ENCODE measurements around the gene HCN3.
A peak's percentile ranks its signal among the peaks of the same experiment; 100 is the strongest.
"Not testable (repeated sequence)": the region's sequence is repeated elsewhere in the genome, so short reads cannot be mapped to it uniquely, and the experiment has no call there.

HCN3 gene

GRCh38 chr1:155277070-155277901 is at the start of gene HCN3:
TSS of gene HCN3 (plus strand) at chr1:155277463. CDS start at chr1:155277591, 128 bp downstream.
- peak; percentile 92 for DNase-seq (ENCODE audit: low read depth)

- DNase-seq (ENCODE audit: low read depth) = no peak
Measured at GRCh38 chr1:155228096-155228427, 49.2 kb upstream of the HCN3 start.

DNA sequence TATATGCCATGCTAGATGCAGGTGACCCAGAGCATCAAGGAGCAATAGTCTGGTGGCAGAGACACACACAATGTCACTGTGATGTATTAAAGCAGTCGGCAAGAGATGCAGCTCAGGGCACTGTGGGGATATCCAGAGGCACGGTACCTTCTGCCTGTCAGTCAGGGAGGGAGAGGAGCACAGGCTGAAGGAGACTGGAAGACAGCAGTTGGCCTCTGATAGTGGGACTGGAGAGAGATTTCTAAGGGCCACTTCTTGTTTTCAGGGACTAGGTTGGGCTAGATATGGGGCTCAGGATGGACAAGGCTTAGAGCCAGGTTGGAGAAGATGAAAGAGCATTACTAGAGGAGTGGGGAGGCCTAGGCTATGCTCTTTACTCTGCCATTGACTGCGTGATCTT is 46.0 kb upstream of the HCN3 start:
- DNase-seq (ENCODE audit: low read depth) = not testable (repeated sequence)

GRCh38 chr1:155232001-155232978 is 45.0 kb upstream of the HCN3 start:
- DNase-seq (ENCODE audit: low read depth) = peak; percentile 45

- not testable (repeated sequence) for DNase-seq (ENCODE audit: low read depth)
Measured at GRCh38 chr1:155233502-155233901, 43.8 kb upstream of the HCN3 start.

- DNase-seq (ENCODE audit: low read depth) = not testable (repeated sequence)
Measured at GRCh38 chr1:155235375-155235774, 41.9 kb upstream of the HCN3 start.

DNA sequence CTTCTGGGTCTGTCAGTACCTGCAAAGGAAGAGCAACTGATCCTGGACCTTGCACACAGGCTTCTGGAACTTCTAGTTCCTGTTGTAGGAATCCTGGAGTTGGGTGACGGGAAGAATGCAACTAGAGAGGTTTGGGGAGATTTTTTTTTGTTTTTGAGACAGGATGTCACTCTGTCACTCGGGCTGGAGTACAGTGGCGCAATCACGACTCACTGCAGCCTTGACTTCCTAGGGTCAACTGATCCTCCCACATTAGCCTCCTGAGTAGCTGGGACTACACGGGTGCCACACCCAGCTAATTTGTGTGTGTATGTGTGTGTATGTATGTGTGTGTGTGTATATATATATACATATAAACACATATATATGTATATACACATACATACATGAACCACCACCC is 40.8 kb upstream of the HCN3 start:
- DNase-seq (ENCODE audit: low read depth) = no peak

- peak; percentile 79 for DNase-seq (ENCODE audit: low read depth)
Measured at GRCh38 chr1:155241069-155241679, 36.1 kb upstream of the HCN3 start.

DNA sequence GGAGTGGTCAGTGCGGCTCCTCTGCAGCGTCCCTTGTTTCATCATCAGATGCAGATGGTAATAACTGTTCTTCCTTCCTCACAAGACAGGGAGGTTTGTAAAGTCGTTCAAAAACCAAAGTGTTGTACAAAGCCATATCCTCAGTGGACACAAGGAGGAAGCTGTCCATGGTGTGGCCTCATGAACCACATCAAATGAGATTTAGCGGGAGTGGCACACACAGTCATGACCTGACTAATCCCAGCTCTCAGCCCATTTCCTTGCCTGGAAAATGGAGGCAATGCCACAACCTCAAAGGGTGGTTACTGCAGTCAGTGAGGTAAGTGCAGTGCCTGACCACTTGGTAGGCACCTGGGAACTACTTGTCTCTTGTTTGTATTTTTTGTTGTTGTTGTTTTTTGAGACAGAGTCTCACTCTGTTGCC is 35.4 kb upstream of the HCN3 start:
- DNase-seq (ENCODE audit: low read depth) = no peak

GRCh38 chr1:155242805-155243358 is 34.4 kb upstream of the HCN3 start:
- DNase-seq (ENCODE audit: low read depth) = no peak

- DNase-seq (ENCODE audit: low read depth) = peak; percentile 100
Measured at GRCh38 chr1:155244368-155245162, 32.7 kb upstream of the HCN3 start.

DNA sequence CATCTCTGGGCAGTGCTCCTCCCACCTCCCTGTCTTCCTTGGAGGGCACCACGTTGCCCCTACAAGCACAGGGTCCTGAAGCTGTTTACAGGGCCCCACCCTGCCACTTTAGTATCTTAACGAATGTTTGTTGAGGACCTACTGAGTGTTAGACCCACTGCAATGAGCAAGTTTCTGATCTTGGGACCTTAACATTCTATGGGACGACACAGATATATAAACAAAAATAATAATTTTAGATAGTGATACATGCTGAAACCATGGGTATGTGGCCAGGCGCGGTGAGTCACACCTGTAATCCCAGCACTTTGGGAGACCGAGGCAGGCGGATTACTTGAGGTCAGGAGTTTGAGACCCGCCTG is 32.1 kb upstream of the HCN3 start:
- DNase-seq (ENCODE audit: low read depth) = peak; percentile 68

GRCh38 chr1:155246796-155247195 is 30.5 kb upstream of the HCN3 start:
- not testable (repeated sequence) for DNase-seq (ENCODE audit: low read depth)

GRCh38 chr1:155247667-155248553 is 29.4 kb upstream of the HCN3 start:
- no peak for DNase-seq (ENCODE audit: low read depth)

GRCh38 chr1:155250246-155250632 is 27.0 kb upstream of the HCN3 start:
- no peak for DNase-seq (ENCODE audit: low read depth)

- DNase-seq (ENCODE audit: low read depth) = peak; percentile 86
Measured at GRCh38 chr1:155250633-155251449, 26.4 kb upstream of the HCN3 start.

DNA sequence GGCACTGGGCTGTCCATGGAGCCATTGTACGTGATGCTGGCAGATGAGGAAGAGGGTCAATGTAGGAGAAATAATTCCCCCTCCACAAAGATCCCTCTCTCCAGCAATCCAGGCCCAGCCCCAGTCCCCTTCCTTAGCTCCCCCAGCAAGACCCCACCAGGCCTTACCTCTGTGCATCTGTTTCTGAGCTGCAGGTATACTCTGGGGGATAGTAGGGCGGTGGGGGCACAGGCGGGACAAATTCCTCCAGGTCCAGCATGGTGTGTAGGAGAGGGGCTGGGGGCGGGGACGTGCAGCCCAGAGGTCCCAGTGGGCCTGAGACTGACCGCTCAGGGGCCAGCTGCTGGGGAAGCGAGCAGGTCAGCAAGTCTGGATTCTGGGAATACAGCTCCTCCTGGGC is 25.7 kb upstream of the HCN3 start:
- DNase-seq (ENCODE audit: low read depth) = no peak

GRCh38 chr1:155253208-155253607 is 24.1 kb upstream of the HCN3 start:
- no peak for DNase-seq (ENCODE audit: low read depth)

GRCh38 chr1:155253797-155254196 is 23.5 kb upstream of the HCN3 start:
- peak; percentile 23 for DNase-seq (ENCODE audit: low read depth)
